Measurements from ENCODE around the gene KLK11. TPM values are rescaled to one million over a fixed set of nuclear protein-coding genes. Genes with fewer than 3 reads are reported as not detected.

KLK11 gene
- total RNA-seq, 4 donors from 2014 or later = 21.6 to 116 (median 34.0) TPM; not detected in 1

DNA sequence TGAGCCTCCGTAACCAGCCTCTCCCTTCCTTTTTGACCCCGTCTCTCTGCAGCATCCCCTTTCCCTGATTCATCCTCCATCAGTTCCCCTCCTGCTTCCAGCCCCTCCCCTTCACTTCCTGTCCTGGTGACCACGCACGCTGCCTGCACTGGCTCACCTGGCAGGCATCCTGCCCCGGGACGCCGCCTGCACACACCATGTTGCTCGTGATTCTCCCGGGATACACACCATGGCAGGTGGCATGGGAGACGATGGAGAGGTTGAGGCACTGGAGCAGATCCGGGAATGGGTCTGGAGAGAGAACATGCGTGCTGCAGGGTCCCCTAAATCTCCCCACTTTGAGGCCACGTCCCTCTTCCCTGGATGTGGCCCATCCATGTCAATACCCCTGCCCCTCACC is 4.2 kb upstream of the KLK11 start:
- DNase-seq (ENCODE audit: low spot score) (no peak), ATAC-seq (ENCODE audit: low FRiP score) (no peak)
- TF ChIP-seq, protein P1, sequence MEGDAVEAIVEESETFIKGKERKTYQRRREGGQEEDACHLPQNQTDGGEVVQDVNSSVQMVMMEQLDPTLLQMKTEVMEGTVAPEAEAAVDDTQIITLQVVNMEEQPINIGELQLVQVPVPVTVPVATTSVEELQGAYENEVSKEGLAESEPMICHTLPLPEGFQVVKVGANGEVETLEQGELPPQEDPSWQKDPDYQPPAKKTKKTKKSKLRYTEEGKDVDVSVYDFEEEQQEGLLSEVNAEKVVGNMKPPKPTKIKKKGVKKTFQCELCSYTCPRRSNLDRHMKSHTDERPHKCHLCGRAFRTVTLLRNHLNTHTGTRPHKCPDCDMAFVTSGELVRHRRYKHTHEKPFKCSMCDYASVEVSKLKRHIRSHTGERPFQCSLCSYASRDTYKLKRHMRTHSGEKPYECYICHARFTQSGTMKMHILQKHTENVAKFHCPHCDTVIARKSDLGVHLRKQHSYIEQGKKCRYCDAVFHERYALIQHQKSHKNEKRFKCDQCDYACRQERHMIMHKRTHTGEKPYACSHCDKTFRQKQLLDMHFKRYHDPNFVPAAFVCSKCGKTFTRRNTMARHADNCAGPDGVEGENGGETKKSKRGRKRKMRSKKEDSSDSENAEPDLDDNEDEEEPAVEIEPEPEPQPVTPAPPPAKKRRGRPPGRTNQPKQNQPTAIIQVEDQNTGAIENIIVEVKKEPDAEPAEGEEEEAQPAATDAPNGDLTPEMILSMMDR (IDR thresholded peaks at IDR 0.05) = no peak

DNA sequence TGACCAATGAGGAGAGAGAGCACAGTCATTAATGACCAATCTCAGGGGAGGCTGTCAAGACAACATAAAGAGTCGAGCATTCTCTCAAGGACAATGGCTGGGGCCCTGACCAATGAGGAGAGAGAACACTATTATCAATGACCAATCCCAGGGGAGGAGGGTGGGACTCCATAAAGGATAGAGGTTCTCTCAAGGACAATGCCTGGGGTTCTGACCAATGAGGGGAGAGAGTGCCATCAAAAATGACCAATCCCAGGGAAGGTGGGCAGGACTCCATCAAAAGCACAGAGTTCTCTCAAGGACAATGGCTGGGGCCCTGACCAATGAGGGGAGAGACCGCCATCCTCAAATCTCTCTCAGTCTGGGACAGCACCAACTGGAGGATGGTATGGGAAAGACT is 3.3 kb upstream of the KLK11 start:
- no peak for ATAC-seq (ENCODE audit: low FRiP score)
- TF ChIP-seq, protein P1 (IDR thresholded peaks at IDR 0.05) = no peak
- no peak for DNase-seq (ENCODE audit: low spot score)

DNA sequence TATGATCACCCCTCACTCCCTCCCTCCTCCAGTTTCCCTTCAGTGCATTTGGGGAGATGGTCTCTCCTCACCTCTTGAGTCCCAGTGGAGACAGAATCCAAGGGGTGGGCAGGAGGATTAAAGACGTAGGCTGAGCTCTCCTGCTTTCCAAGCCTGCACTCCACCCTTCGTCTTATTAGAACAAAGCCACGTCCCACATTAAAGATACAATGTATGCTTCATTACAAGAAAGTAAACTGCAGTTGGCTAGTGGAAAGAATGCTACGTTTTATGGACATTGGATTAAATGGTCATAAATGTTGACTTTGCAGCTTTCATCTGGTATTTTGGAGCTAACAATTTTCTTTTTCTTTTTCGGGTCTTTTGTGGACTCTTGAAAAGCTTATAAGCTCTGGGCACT is 1.5 kb upstream of the KLK11 start:
- no peak for DNase-seq (ENCODE audit: low spot score)
- TF ChIP-seq, protein P1 (IDR thresholded peaks at IDR 0.05) = no peak
- no peak for ATAC-seq (ENCODE audit: low FRiP score)

DNA sequence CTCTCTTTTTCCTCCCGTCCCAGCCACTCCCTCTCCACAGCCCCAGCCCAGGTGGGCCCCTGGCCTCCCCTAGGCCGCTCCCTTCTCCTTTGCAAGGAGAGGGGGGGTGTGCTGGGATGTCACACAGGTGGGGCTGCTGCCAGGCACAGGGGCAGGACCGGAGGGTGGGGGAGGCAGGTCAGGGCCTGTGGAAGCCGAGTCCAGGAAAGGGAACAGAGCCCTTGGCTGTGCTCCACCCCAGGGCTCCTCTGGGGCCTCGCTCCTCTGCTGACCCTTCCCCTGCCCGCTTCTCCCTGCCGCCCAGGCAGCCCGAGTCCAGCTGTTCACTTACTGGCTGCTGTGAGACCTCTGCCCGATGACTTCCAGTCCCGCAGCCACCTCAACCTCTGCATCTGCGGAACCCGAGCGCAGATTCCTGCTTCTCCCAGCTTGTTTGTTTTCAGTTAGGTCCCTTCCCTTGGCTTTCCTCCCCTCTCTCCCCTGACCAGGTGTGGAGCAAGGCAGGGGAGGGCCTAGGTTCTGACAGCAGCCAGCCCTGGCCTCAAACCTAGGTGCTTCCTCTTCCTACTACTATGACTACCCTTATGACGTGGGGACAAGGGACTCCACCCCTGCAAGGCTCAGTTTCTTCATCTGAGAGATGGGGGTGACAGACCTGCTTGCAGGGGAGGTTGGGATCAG is 850 bp upstream of the KLK11 start:
- TF ChIP-seq, protein P1 (IDR thresholded peaks at IDR 0.05) = no peak
- DNase-seq (ENCODE audit: low spot score) (no peak), ATAC-seq (ENCODE audit: low FRiP score) (no peak)

DNA sequence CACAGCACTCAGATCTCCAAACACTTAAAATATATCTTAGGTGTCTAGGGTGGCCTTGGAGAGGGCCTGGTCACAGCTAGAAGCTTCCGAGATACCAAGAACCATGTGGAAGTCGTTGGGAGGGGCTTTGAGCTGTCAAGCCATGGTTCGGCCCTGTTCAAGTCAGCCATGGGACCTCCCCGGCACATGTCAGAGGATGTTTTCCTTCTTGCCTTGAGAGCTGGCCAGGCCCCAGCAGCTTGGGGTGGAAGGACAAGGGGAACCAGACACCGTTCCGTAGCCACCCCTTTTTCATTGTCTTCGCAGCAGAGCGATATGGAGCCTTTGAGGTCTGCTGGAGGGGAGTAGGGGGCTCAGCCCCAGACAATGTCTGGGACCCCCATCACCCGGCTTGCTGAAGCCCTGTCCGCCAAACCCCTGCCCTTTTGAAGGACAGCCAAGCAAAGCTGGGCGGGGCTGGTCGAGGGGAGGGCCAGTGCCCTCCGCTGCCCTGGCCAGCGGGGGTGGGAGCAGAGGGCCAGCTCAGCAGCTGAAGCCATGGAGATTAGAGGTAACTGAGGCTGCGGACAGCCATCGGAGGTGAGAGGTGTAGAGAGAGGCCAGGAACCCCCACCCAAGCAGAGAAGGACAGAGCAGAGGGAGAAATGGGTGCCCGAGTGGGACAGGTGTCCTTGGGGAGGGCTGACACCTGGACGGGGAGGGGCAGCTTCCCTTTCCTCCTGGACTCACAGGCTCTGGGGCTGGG is 435 bp downstream of the KLK11 start:
- TF ChIP-seq, protein P1 (IDR thresholded peaks at IDR 0.05) = no peak
- DNase-seq (ENCODE audit: low spot score) (no peak), ATAC-seq (ENCODE audit: low FRiP score) (peak; percentile 67)

DNA sequence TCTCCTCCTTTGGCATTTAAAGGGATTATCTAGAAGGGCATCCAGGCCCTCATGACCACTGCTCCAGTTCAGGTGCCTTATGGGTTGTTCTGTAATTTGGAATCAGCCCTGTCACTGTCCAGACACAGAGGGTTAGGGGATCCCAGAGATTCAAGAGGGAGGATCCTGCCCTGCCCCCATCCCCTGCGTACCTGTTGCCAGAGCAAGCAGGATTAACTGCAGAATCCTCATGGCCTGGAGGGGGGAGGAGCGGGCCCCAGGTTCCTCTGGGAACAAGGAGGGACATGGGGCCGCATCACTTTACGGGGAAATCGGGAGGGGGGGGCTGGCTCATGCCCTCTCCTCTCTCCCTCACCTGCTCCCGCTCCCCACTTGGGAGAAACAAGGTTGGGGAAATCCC is 1.0 kb downstream of the KLK11 start:
- ATAC-seq (ENCODE audit: low FRiP score) = no peak
- no peak for DNase-seq (ENCODE audit: low spot score)
- TF ChIP-seq, protein P1 (IDR thresholded peaks at IDR 0.05) = no peak

DNA sequence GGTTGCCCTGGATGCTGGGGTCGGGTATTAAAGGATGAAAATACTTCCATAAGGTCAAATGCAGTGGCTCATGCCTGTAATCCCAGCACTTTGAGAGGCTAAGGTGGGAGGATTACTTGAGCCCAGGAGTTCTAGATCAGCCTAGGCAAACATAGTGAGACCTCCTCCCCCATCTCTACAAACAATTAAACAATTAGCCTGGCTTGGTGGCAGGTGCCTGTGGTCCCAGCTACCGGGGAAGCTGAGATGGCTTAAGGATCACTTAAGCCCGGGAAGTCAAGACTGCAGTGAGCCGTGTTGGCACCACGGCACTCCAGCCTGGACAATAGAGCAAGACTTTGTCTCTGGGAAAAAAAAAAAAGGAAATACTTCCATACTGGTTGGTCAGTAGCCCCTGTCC is 1.5 kb downstream of the KLK11 start:
- TF ChIP-seq, protein P1 (IDR thresholded peaks at IDR 0.05) = no peak
- ATAC-seq (ENCODE audit: low FRiP score) (no peak), DNase-seq (ENCODE audit: low spot score) (no peak)

All from omental fat pad (tissue), 4 donors.